ENCODE measurements around the gene CNN2.

DNA sequence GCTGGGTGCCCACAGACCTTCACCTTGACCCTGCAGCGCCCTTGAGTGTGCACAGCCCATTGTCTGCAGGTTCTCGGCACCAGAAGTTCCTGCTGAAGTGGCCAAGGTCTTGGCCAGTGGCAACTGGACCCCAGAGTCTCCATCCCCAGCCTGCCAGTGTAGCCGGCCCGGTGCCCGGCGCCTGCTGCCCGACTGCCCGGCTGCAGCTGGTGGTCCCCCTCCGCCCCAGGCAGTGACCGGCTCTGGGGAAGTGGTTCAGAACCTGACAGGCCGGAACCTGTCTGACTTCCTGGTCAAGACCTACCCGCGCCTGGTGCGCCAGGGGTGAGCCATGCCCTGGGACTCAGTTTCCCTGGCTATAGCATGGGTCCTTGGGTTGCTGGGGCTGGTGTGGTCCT lies 28.6 kb downstream of the CNN2 start:
- no peak for TF ChIP-seq YY1 (IDR thresholded peaks at IDR 0.05; ENCODE audit: insufficient read depth, insufficient replicate concordance, low read depth, low read length)
- TF ChIP-seq, protein P1, sequence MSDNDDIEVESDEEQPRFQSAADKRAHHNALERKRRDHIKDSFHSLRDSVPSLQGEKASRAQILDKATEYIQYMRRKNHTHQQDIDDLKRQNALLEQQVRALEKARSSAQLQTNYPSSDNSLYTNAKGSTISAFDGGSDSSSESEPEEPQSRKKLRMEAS (IDR thresholded peaks at IDR 0.05) = no peak
- TF ChIP-seq, protein P2, sequence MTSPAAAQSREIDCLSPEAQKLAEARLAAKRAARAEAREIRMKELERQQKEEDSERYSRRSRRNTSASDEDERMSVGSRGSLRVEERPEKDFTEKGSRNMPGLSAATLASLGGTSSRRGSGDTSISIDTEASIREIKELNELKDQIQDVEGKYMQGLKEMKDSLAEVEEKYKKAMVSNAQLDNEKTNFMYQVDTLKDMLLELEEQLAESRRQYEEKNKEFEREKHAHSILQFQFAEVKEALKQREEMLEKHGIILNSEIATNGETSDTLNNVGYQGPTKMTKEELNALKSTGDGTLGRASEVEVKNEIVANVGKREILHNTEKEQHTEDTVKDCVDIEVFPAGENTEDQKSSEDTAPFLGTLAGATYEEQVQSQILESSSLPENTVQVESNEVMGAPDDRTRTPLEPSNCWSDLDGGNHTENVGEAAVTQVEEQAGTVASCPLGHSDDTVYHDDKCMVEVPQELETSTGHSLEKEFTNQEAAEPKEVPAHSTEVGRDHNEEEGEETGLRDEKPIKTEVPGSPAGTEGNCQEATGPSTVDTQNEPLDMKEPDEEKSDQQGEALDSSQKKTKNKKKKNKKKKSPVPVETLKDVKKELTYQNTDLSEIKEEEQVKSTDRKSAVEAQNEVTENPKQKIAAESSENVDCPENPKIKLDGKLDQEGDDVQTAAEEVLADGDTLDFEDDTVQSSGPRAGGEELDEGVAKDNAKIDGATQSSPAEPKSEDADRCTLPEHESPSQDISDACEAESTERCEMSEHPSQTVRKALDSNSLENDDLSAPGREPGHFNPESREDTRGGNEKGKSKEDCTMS (CRISPR knock-in tag; conservative IDR thresholded peaks at IDR 0.05) = no peak
- no peak for TF ChIP-seq TCF12 (IDR thresholded peaks at IDR 0.05)
- TF ChIP-seq TCF12 (CRISPR knock-in tag; IDR thresholded peaks at IDR 0.05) = no peak
- TF ChIP-seq EP300 (IDR thresholded peaks at IDR 0.05; ENCODE audit: low read depth in 2 of 2, low read length in 2 of 2) = no peak
- TF ChIP-seq EP300 (CRISPR knock-in tag; IDR thresholded peaks at IDR 0.05; ENCODE audit: borderline replicate concordance) = no peak
- no peak for TF ChIP-seq CREB1 (IDR thresholded peaks at IDR 0.05)
- no peak for TF ChIP-seq CREB1 (CRISPR knock-in tag; IDR thresholded peaks at IDR 0.05)
- no peak for TF ChIP-seq CEBPB (IDR thresholded peaks at IDR 0.05; ENCODE audit: borderline replicate concordance, low read depth, low read length)
- TF ChIP-seq, protein P3, sequence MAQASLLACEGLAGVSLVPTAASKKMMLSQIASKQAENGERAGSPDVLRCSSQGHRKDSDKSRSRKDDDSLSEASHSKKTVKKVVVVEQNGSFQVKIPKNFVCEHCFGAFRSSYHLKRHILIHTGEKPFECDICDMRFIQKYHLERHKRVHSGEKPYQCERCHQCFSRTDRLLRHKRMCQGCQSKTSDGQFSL (CRISPR knock-in tag; IDR thresholded peaks at IDR 0.05) = no peak
- TF ChIP-seq, protein P4, sequence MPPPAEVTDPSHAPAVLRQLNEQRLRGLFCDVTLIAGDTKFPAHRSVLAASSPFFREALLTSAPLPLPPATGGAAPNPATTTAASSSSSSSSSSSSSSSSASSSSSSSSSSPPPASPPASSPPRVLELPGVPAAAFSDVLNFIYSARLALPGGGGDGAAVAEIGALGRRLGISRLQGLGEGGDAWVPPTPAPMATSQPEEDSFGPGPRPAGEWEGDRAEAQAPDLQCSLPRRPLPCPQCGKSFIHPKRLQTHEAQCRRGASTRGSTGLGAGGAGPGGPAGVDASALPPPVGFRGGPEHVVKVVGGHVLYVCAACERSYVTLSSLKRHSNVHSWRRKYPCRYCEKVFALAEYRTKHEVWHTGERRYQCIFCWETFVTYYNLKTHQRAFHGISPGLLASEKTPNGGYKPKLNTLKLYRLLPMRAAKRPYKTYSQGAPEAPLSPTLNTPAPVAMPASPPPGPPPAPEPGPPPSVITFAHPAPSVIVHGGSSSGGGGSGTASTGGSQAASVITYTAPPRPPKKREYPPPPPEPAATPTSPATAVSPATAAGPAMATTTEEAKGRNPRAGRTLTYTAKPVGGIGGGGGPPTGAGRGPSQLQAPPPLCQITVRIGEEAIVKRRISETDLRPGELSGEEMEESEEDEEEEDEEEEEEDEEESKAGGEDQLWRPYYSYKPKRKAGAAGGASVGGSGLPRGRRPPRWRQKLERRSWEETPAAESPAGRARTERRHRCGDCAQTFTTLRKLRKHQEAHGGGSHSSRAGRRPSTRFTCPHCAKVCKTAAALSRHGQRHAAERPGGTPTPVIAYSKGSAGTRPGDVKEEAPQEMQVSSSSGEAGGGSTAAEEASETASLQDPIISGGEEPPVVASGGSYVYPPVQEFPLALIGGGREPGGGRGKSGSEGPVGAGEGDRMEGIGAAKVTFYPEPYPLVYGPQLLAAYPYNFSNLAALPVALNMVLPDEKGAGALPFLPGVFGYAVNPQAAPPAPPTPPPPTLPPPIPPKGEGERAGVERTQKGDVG (CRISPR knock-in tag; IDR thresholded peaks at IDR 0.05; ENCODE audit: borderline replicate concordance) = no peak
- TF ChIP-seq, protein P5, sequence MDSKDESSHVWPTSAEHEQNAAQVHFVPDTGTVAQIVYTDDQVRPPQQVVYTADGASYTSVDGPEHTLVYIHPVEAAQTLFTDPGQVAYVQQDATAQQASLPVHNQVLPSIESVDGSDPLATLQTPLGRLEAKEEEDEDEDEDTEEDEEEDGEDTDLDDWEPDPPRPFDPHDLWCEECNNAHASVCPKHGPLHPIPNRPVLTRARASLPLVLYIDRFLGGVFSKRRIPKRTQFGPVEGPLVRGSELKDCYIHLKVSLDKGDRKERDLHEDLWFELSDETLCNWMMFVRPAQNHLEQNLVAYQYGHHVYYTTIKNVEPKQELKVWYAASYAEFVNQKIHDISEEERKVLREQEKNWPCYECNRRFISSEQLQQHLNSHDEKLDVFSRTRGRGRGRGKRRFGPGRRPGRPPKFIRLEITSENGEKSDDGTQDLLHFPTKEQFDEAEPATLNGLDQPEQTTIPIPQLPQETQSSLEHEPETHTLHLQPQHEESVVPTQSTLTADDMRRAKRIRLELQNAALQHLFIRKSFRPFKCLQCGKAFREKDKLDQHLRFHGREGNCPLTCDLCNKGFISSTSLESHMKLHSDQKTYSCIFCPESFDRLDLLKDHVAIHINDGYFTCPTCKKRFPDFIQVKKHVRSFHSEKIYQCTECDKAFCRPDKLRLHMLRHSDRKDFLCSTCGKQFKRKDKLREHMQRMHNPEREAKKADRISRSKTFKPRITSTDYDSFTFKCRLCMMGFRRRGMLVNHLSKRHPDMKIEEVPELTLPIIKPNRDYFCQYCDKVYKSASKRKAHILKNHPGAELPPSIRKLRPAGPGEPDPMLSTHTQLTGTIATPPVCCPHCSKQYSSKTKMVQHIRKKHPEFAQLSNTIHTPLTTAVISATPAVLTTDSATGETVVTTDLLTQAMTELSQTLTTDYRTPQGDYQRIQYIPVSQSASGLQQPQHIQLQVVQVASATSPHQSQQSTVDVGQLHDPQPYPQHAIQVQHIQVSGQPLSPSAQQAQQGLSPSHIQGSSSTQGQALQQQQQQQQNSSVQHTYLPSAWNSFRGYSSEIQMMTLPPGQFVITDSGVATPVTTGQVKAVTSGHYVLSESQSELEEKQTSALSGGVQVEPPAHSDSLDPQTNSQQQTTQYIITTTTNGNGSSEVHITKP (CRISPR knock-in tag; IDR thresholded peaks at IDR 0.05; ENCODE audit: low read depth) = no peak
- TF ChIP-seq NR2F2 (IDR thresholded peaks at IDR 0.05; ENCODE audit: borderline replicate concordance, low read depth) = no peak

Data from HepG2 (cell line).